Endothelial cell of umbilical vein (primary cell): ENCODE measurements around the gene PML. TPM values are rescaled to one million over a fixed set of nuclear protein-coding genes. Genes with fewer than 3 reads are reported as not detected.

Experiments used
- BruUV-seq: library from RNA; stranded (reverse); fragments of 400-500 nt; replicated peaks from 2 replicates; lab custom pipeline; 2021; lab: Mats Ljungman, UMichigan
- CTCF ChIA-PET: fragments of 300-600, 350-600 bp; sonication (Branson Sonifier 250); formaldehyde crosslinking; loops from one replicate; lab custom pipeline; 2021; ENCODE audit warnings: antibody characterized with exemption, inconsistent platforms; lab: Charles Lee
- POLR2A ChIA-PET: fragments of 300-600, 350-600 bp; sonication (Branson Sonifier 250); formaldehyde crosslinking; loops from one replicate; lab custom pipeline; 2021; ENCODE audit warnings: antibody characterized with exemption, inconsistent platforms; lab: Charles Lee
- DNase-seq: peaks from one replicate; pipeline ENCODE4 v3.0.0-alpha.2; 2011; ENCODE audit warnings: low read depth, low spot score
- FAIRE-seq: peaks from 2 replicates; lab custom pipeline; 2011; peaks lifted over from hg19 to GRCh38; lab: Jason Lieb, UNC
- H2AFZ ChIP-seq: 2 replicates; pipeline ENCODE4 v1.6.0; 2012; ENCODE audit warnings: low read depth, low read length, control low read depth, inconsistent platforms
- H3K27ac ChIP-seq: 2 replicates; pipeline ENCODE4 v1.5.1; 2011; ENCODE audit warnings: low read depth, mild to moderate bottlenecking, control low read depth, low read length, moderate library complexity; ENCODE audit not compliant: insufficient read depth
- H3K27me3 ChIP-seq, 2 experiments: 2 replicates each; pipeline versions ENCODE4 v1.6.0 to v1.6.1; 2011; ENCODE audit warnings: low read length in 2 of 2, mixed read lengths in 1 of 2; ENCODE audit not compliant: control insufficient read depth in 2 of 2, insufficient read depth in 2 of 2
- H3K36me3 ChIP-seq, 2 experiments: 2 replicates in 1 of 2; 3 replicates in 1 of 2; pipeline ENCODE4 v1.5.1; 2011; ENCODE audit warnings: low read length in 2 of 2, mild to moderate bottlenecking in 1 of 2, moderate library complexity in 1 of 2; ENCODE audit not compliant: control insufficient read depth in 2 of 2, insufficient read depth in 2 of 2; ENCODE audit errors: extremely low read depth in 1 of 2
- H3K4me1 ChIP-seq: 3 replicates; pipeline ENCODE4 v1.5.1; 2011; ENCODE audit warnings: mild to moderate bottlenecking, low read length; ENCODE audit not compliant: control insufficient read depth, insufficient read depth; ENCODE audit errors: extremely low read depth
- H3K4me2 ChIP-seq: 2 replicates; pipeline ENCODE4 v1.6.1; 2011; ENCODE audit warnings: low read length, control low read depth, mixed read lengths; ENCODE audit not compliant: insufficient read depth
- H3K4me3 ChIP-seq, 3 experiments: fragments of 200-600 bp in 1 of 3; sonication (generic), shearing (Covaris generic) in 1 of 3; replicated peaks in 1 of 3; 2 replicates each; pipeline ENCODE4 v1.5.1; 2011 to 2016; ENCODE audit warnings: control low read depth in 3 of 3, low read length in 3 of 3, mild to moderate bottlenecking in 2 of 3, inconsistent platforms in 1 of 3, low read depth in 1 of 3, moderate library complexity in 1 of 3; ENCODE audit not compliant: insufficient read depth in 1 of 3
- H3K79me2 ChIP-seq: 2 replicates; pipeline ENCODE4 v1.6.0; 2012; ENCODE audit warnings: low read length, inconsistent platforms; ENCODE audit not compliant: control insufficient read depth, insufficient read depth
- H3K9ac ChIP-seq: replicated peaks from 2 replicates; pipeline ENCODE3; 2011; ENCODE audit warnings: low read length, control low read depth; ENCODE audit not compliant: insufficient read depth; ENCODE audit errors: extremely low read depth
- H3K9me1 ChIP-seq: replicated peaks from 3 replicates; pipeline ENCODE4 v1.6.0; 2011; ENCODE audit warnings: mild to moderate bottlenecking, low read length; ENCODE audit not compliant: control insufficient read depth, insufficient read depth; ENCODE audit errors: extremely low read depth
- H3K9me3 ChIP-seq: replicated peaks from 2 replicates; pipeline ENCODE4 v1.5.1; 2012; ENCODE audit warnings: low read length, inconsistent platforms; ENCODE audit not compliant: control insufficient read depth, insufficient read depth
- H4K20me1 ChIP-seq: replicated peaks from 2 replicates; pipeline ENCODE3; 2011; ENCODE audit warnings: mild to moderate bottlenecking, low read length; ENCODE audit not compliant: control insufficient read depth, insufficient read depth; ENCODE audit errors: extremely low read depth
- EZH2 ChIP-seq: IDR thresholded peaks from 2 replicates; pipeline ENCODE4 v1.6.1; 2012; ENCODE audit warnings: borderline replicate concordance, low read depth, mild to moderate bottlenecking, moderate library complexity, low read length, inconsistent platforms; ENCODE audit not compliant: severe bottlenecking
- FOS ChIP-seq: IDR thresholded peaks from 2 replicates; pipeline ENCODE4 v1.6.1; 2011; ENCODE audit warnings: mild to moderate bottlenecking, low read length, moderate library complexity, borderline replicate concordance; ENCODE audit not compliant: insufficient read depth
- GATA2 ChIP-seq: IDR thresholded peaks from 2 replicates; pipeline ENCODE4 v1.7.0; 2011; ENCODE audit warnings: low read depth, mild to moderate bottlenecking, moderate library complexity, mixed read lengths, low read length; ENCODE audit not compliant: insufficient read length, insufficient read depth
- JUN ChIP-seq: IDR thresholded peaks from 2 replicates; pipeline ENCODE4 v1.6.1; 2011; ENCODE audit warnings: borderline replicate concordance, low read depth; ENCODE audit not compliant: insufficient read length, insufficient read depth
- MYC ChIP-seq: IDR thresholded peaks from one replicate; pipeline ENCODE4 v1.6.1; 2011; ENCODE audit warnings: mild to moderate bottlenecking, low read depth, low read length
- POLR2A ChIP-seq: IDR thresholded peaks from 2 replicates; pipeline ENCODE4 v1.6.1; 2012; ENCODE audit warnings: low read depth, mild to moderate bottlenecking, control low read depth, low read length
- POLR2AphosphoS5 ChIP-seq: IDR thresholded peaks from 2 replicates; pipeline ENCODE4 v1.6.1; 2012; ENCODE audit warnings: low read depth, mild to moderate bottlenecking, control low read depth, low read length, moderate library complexity; ENCODE audit not compliant: insufficient read depth
- dilution Hi-C: fragments of 300-500 bp; cut with MboI; formaldehyde crosslinking; loops from one replicate; pipeline ENCODE4 v1.15.0; 2019; ENCODE audit warnings: low sequenced_read_pairs; ENCODE audit not compliant: extremely low pct_ligation_motif_present
- intact Hi-C: fragments of 100-400 bp; cut with micrococcal nuclease; formaldehyde crosslinking; loops from one replicate; pipeline ENCODE4 v1.10.0; 2022
- polyA plus RNA-seq, 4 experiments: library from polyadenylated mRNA; depleted of rRNA in 3 of 4; stranded (reverse) in 3 of 4; unstranded in 1 of 4; fragments of >200 nt; gene quantifications; 2 replicates each; pipeline versions ENCODE4 v1.2.1 to v1.2.3, GENCODE V29; 2011 to 2012; ENCODE audit warnings: missing spikeins in 1 of 4
- total RNA-seq: library from RNA; stranded (reverse); gene quantifications from 2 replicates; pipeline ENCODE4 v1.2.3, GENCODE V29; 2021
- TF ChIP-seq, protein P1 (sequence below), 2 donors: IDR thresholded peaks; 1 replicate in 1 of 2; 2 replicates in 1 of 2; pipeline ENCODE4 v1.5.1; 2011; ENCODE audit warnings: low read length in 2 of 2, mild to moderate bottlenecking in 2 of 2, moderate library complexity in 2 of 2, control low read depth in 1 of 2, inconsistent platforms in 1 of 2, low read depth in 1 of 2; ENCODE audit not compliant: insufficient read depth in 1 of 2; ENCODE audit errors: extremely low read depth in 1 of 2
- TF ChIP-seq, protein P2 (sequence below): IDR thresholded peaks from 2 replicates; pipeline ENCODE4 v1.6.1; 2011; ENCODE audit not compliant: insufficient read depth, insufficient read length

PML gene
- total and polyA plus RNA-seq, 2 donors (not counting 3 experiments of a cell fraction or from before 2014, with no cell fraction given), result 30.4 to 79.6 TPM

DNA sequence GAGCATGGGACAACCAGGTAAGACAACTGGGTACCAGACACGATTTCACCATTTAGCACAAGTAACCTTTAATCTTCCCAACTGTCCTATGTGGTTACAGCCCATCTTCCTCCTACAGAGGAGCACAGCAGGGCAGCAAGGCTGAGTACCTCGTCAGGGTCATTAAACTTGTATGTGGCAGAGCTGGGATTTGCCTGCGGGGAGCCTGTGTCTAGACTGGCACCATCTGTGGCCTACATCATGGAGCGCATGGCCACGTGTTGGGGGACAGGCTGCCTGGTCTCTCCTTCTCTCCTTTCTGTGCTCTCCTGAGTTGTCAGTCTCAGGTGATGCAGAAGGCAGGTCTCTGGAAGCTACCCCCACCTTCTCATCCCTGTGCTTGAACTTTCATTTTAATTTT is 55.6 kb downstream of the PML start:
- no peaks in the 10 kb centered on the region for H3K9me3 ChIP-seq
- peaks cover 0 to 4% of the 10 kb centered on the region in 2 experiments for H3K27me3 ChIP-seq
- no TSS peak for BruUV-seq
- DNase-seq (no peak), FAIRE-seq (no peak)
- TF ChIP-seq POLR2A (no peak), GATA2 (no peak), FOS (no peak)
- TF ChIP-seq, protein P1, sequence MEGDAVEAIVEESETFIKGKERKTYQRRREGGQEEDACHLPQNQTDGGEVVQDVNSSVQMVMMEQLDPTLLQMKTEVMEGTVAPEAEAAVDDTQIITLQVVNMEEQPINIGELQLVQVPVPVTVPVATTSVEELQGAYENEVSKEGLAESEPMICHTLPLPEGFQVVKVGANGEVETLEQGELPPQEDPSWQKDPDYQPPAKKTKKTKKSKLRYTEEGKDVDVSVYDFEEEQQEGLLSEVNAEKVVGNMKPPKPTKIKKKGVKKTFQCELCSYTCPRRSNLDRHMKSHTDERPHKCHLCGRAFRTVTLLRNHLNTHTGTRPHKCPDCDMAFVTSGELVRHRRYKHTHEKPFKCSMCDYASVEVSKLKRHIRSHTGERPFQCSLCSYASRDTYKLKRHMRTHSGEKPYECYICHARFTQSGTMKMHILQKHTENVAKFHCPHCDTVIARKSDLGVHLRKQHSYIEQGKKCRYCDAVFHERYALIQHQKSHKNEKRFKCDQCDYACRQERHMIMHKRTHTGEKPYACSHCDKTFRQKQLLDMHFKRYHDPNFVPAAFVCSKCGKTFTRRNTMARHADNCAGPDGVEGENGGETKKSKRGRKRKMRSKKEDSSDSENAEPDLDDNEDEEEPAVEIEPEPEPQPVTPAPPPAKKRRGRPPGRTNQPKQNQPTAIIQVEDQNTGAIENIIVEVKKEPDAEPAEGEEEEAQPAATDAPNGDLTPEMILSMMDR (IDR thresholded peaks at IDR 0.05; ENCODE audit: extremely low read depth in 1 of 2, insufficient read depth in 1 of 2, low read depth in 1 of 2, low read length in 2 of 2), result no peak
- no peaks in the 10 kb centered on the region for H3K79me2 ChIP-seq
- no peaks in the 10 kb centered on the region for H3K36me3 ChIP-seq
- intact Hi-C loops (loop anchor here (5.0 kb wide), 1 partner anchor 257 kb away; no protein-coding TSS in a partner anchor), dilution Hi-C loops (no loop called here)
- no peak overlapping the region for H3K4me3 ChIP-seq
- no peaks in the 10 kb centered on the region for H4K20me1 ChIP-seq
- no peak overlapping the region for H3K9ac ChIP-seq
- H3K9me1 ChIP-seq, result no peaks in the 10 kb centered on the region
- CTCF ChIA-PET, result interaction anchor here (0.6 to 15.1 kb wide), 10 partner anchors 10 to 273 kb away, joined by 3 to 651 read pairs (median 6); no protein-coding TSS in a partner anchor
- POLR2A ChIA-PET, result no interaction called here
- no peak overlapping the region for H3K4me2 ChIP-seq
- no peak overlapping the region for H3K27ac ChIP-seq
- H2AFZ ChIP-seq, result no peak overlapping the region
- H3K4me1 ChIP-seq, result no peaks in the 10 kb centered on the region

DNA sequence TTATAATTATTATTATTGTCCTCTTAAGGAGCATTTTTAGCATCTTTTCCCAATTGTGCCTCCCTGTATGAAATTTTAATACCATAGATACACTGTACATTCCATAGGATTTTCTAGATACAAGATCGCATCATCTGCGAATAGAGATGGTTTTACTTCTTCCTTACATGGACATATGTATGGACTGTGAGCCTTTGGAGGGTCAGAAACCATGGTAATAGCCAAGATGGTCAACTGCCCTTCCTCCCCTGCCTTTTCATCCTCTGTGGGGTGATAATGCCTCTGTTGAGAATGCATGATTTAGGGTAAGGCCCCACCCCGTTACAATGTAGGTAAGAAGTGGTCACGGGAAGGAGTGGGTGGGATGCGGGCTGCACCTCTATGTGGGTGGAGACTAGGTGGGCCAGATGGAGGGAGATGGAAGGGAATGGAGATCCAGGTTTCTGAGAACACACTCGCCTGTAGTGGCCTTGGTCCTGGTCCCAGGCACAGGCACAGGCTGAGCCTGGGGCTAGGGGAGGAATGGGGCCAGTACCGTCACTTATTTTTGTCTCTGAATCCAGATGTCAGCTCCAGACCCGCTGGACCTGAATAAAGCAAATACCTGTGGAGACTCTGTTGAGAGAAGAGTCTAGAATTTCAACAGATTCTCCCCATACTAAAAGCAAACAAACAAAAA is 56.2 kb downstream of the PML start:
- no peaks in the 10 kb centered on the region for H3K9me1 ChIP-seq
- H3K79me2 ChIP-seq, result no peaks in the 10 kb centered on the region
- intact Hi-C loops (loop anchor here (5.0 kb wide), 1 partner anchor 257 kb away; no protein-coding TSS in a partner anchor), dilution Hi-C loops (no loop called here)
- H3K27me3 ChIP-seq, result peaks cover 0 to 4% of the 10 kb centered on the region in 2 experiments
- H3K9ac ChIP-seq, result no peak overlapping the region
- ChIA-PET POLR2A (no interaction called here), CTCF (interaction anchor here (1.0 to 15.1 kb wide), 6 partner anchors 9 to 271 kb away, joined by 3 to 651 read pairs (median 12); no protein-coding TSS in a partner anchor)
- H2AFZ ChIP-seq, result no peak overlapping the region
- no peak overlapping the region for H3K4me3 ChIP-seq
- H3K4me2 ChIP-seq, result no peak overlapping the region
- no peak for FAIRE-seq
- DNase-seq, result no peak
- TF ChIP-seq POLR2AphosphoS5, result no peak
- TF ChIP-seq GATA2, result no peak
- TF ChIP-seq, protein P2, sequence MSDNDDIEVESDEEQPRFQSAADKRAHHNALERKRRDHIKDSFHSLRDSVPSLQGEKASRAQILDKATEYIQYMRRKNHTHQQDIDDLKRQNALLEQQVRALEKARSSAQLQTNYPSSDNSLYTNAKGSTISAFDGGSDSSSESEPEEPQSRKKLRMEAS, result no peak
- TF ChIP-seq EZH2, result no peak
- no peak for TF ChIP-seq FOS
- TF ChIP-seq POLR2A, result no peak
- TF ChIP-seq MYC, result no peak
- TF ChIP-seq, protein P1 (IDR thresholded peaks at IDR 0.05; ENCODE audit: extremely low read depth in 1 of 2, insufficient read depth in 1 of 2, low read depth in 1 of 2, low read length in 2 of 2), result no peak
- TF ChIP-seq JUN, result no peak
- H3K27ac ChIP-seq, result no peak overlapping the region
- H3K36me3 ChIP-seq, result no peaks in the 10 kb centered on the region
- H3K4me1 ChIP-seq, result no peaks in the 10 kb centered on the region
- no TSS peak for BruUV-seq
- H4K20me1 ChIP-seq, result no peaks in the 10 kb centered on the region
- no peaks in the 10 kb centered on the region for H3K9me3 ChIP-seq
